ENCODE data around the gene CAMK1G.

Gene CAMK1G

DNA sequence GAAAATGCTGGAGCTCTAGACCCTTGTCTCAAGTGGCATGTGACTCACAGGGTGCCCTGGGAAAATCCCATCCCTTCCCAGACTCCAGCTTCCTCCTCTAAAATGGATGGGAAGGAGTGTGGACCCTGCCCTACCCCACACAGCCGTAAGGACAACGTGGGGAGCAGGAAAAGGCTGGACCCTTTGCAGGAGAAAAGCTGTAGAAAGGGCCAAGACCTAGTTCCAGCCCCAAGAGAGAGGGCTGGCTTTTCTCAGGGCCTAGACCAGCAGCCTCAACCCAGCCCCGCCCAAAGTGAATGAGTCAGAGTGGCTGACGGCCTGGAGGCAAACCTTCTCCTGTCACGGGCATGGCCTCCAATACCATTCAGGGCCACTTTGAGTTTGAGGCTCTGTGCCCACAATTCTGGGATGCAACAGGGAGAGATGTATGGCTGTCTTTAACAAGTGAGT lies 67.6 kb downstream of the CAMK1G start:
- H3K27ac ChIP-seq (ENCODE audit: low read length) = no peak overlapping the region
- H3K9me3 ChIP-seq (ENCODE audit: insufficient read depth, low read depth, low read length) = no peaks in the 10 kb centered on the region
- peaks cover 9% of the 10 kb centered on the region for H3K4me1 ChIP-seq (ENCODE audit: insufficient read depth, low read length)
- no peak overlapping the region for H3K9ac ChIP-seq (ENCODE audit: low read depth, low read length)
- no peaks in the 10 kb centered on the region for H3K36me3 ChIP-seq (ENCODE audit: insufficient read depth, low read depth, low read length)
- H3K27me3 ChIP-seq (ENCODE audit: insufficient read depth, low read length) = no peaks in the 10 kb centered on the region
- no peak overlapping the region for H3K4me3 ChIP-seq (ENCODE audit: low read length)

GRCh38 chr1:209652121-209652735 lies 68.7 kb downstream of the CAMK1G start, which contains the start of gene LAMB3:
TSS of gene LAMB3 (minus strand) at chr1:209652425. CDS start at chr1:209650944, 1,481 bp downstream.
- H3K4me3 ChIP-seq (ENCODE audit: low read length) = no peak within 1 kb of the TSS
- H3K36me3 ChIP-seq (ENCODE audit: insufficient read depth, low read depth, low read length) = no peaks in the 10 kb centered on the region
- no peak within 1 kb of the TSS for H3K27ac ChIP-seq (ENCODE audit: low read length)
- H3K9ac ChIP-seq (ENCODE audit: low read depth, low read length) = no peak within 1 kb of the TSS
- no peaks in the 10 kb centered on the region for H3K9me3 ChIP-seq (ENCODE audit: insufficient read depth, low read depth, low read length)
- peaks cover 9% of the 10 kb centered on the region for H3K4me1 ChIP-seq (ENCODE audit: insufficient read depth, low read length)
- no peaks in the 10 kb centered on the region for H3K27me3 ChIP-seq (ENCODE audit: insufficient read depth, low read length)

DNA sequence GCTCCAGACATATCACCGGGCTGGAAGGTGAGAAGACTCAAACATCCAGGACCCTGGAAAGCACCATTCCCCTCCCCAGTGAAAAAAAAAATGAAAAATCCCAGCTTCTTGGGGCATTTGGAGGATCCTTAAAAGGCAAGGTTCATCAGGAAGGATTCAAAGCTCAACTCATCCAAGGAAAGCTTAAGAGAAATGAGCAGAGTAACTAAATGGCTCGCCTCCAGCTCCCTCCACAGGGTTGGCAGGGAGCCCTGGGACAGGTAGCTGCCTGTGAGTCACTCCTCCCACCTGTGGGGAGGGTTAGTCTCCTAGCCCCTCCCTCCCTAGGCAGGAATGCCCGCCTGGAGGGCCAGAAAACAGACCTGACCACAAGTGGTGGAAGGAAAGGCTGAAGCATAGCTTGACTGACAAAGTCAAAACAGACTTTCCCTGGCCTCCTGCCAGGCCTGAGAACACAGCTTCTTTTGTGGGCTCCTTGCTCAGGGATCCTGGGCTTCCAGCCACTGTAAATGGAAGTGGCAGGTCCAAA lies 69.4 kb downstream of the CAMK1G start:
- Histone ChIP-seq H3K27me3 (ENCODE audit: insufficient read depth, low read length) (no peaks in the 10 kb centered on the region), H3K9ac (ENCODE audit: low read depth, low read length) (no peak overlapping the region), H3K9me3 (ENCODE audit: insufficient read depth, low read depth, low read length) (no peaks in the 10 kb centered on the region), H3K4me3 (ENCODE audit: low read length) (no peak overlapping the region), H3K4me1 (ENCODE audit: insufficient read depth, low read length) (peaks cover 9% of the 10 kb centered on the region), H3K36me3 (ENCODE audit: insufficient read depth, low read depth, low read length) (no peaks in the 10 kb centered on the region), H3K27ac (ENCODE audit: low read length) (no peak overlapping the region)

GRCh38 chr1:209653915-209654351 lies 70.4 kb downstream of the CAMK1G start:
- Histone ChIP-seq H3K9ac (ENCODE audit: low read depth, low read length) (no peak overlapping the region), H3K27me3 (ENCODE audit: insufficient read depth, low read length) (no peaks in the 10 kb centered on the region), H3K4me1 (ENCODE audit: insufficient read depth, low read length) (peaks cover 9% of the 10 kb centered on the region), H3K4me3 (ENCODE audit: low read length) (no peak overlapping the region), H3K36me3 (ENCODE audit: insufficient read depth, low read depth, low read length) (no peaks in the 10 kb centered on the region), H3K9me3 (ENCODE audit: insufficient read depth, low read depth, low read length) (no peaks in the 10 kb centered on the region), H3K27ac (ENCODE audit: low read length) (no peak overlapping the region)

DNA sequence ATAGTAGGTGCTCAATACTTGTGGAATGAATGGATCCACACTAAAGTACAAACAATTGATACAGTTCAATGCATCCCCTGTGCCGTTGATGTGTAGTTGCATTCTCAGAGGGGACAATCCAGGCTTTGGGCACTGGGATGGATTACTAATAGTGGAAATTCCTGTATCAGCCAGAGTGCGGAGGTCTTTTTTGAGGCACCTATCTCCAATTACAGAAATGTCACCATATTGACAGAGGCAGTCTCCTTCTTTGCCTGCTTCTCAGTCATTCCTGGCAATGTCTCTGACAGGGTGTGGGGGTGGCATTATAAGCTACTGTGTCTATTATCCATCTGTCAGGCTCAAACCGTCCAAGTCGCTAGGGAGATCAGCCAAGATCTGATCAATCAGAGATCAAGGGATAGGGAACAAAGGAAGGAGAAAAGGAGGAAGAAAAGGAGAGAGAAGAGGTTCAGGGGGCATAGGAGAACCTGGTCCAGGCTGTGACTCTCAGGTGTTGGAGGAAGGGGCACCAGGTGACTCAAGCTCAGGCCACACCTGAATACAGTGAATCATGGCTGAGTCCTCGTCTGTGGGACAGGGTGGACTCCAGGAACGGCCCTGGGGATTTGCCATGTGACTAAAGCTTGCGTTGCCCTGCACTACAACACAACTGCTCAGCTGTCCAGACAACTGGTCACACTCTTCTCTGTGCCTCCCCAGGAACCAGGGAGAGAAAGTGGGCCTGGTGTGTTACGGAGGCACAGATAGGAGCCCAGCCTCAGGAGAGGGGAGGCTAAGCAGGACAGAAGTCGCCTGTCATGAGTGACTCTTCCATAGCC lies 72.1 kb downstream of the CAMK1G start:
- Histone ChIP-seq H3K4me1 (ENCODE audit: insufficient read depth, low read length) (peaks cover 9% of the 10 kb centered on the region), H3K36me3 (ENCODE audit: insufficient read depth, low read depth, low read length) (no peaks in the 10 kb centered on the region), H3K4me3 (ENCODE audit: low read length) (no peak overlapping the region), H3K27me3 (ENCODE audit: insufficient read depth, low read length) (no peaks in the 10 kb centered on the region), H3K9me3 (ENCODE audit: insufficient read depth, low read depth, low read length) (no peaks in the 10 kb centered on the region), H3K9ac (ENCODE audit: low read depth, low read length) (no peak overlapping the region), H3K27ac (ENCODE audit: low read length) (no peak overlapping the region)

- no peak overlapping the region for H3K4me3 ChIP-seq (ENCODE audit: low read length)
- H3K27ac ChIP-seq (ENCODE audit: low read length) = no peak overlapping the region
- no peaks in the 10 kb centered on the region for H3K27me3 ChIP-seq (ENCODE audit: insufficient read depth, low read length)
- peaks cover 9% of the 10 kb centered on the region for H3K4me1 ChIP-seq (ENCODE audit: insufficient read depth, low read length)
- H3K9ac ChIP-seq (ENCODE audit: low read depth, low read length) = no peak overlapping the region
- no peaks in the 10 kb centered on the region for H3K9me3 ChIP-seq (ENCODE audit: insufficient read depth, low read depth, low read length)
- H3K36me3 ChIP-seq (ENCODE audit: insufficient read depth, low read depth, low read length) = no peaks in the 10 kb centered on the region
These were observed 73.8 kb downstream of the CAMK1G start for GRCh38 chr1:209657140-209657879.

GRCh38 chr1:209657918-209658317 lies 74.4 kb downstream of the CAMK1G start:
- Histone ChIP-seq H3K4me3 (ENCODE audit: low read length) (no peak overlapping the region), H3K9me3 (ENCODE audit: insufficient read depth, low read depth, low read length) (no peaks in the 10 kb centered on the region), H3K36me3 (ENCODE audit: insufficient read depth, low read depth, low read length) (no peaks in the 10 kb centered on the region), H3K27me3 (ENCODE audit: insufficient read depth, low read length) (no peaks in the 10 kb centered on the region), H3K4me1 (ENCODE audit: insufficient read depth, low read length) (peaks cover 9% of the 10 kb centered on the region), H3K27ac (ENCODE audit: low read length) (no peak overlapping the region), H3K9ac (ENCODE audit: low read depth, low read length) (no peak overlapping the region)

- no peak overlapping the region for H3K4me3 ChIP-seq (ENCODE audit: low read length)
- H3K4me1 ChIP-seq (ENCODE audit: insufficient read depth, low read length) = no peaks in the 10 kb centered on the region
- no peak overlapping the region for H3K27ac ChIP-seq (ENCODE audit: low read length)
- no peaks in the 10 kb centered on the region for H3K9me3 ChIP-seq (ENCODE audit: insufficient read depth, low read depth, low read length)
- H3K27me3 ChIP-seq (ENCODE audit: insufficient read depth, low read length) = no peaks in the 10 kb centered on the region
- H3K9ac ChIP-seq (ENCODE audit: low read depth, low read length) = no peak overlapping the region
- no peaks in the 10 kb centered on the region for H3K36me3 ChIP-seq (ENCODE audit: insufficient read depth, low read depth, low read length)
These were observed 76.4 kb downstream of the CAMK1G start for GRCh38 chr1:209659909-209660308.

DNA sequence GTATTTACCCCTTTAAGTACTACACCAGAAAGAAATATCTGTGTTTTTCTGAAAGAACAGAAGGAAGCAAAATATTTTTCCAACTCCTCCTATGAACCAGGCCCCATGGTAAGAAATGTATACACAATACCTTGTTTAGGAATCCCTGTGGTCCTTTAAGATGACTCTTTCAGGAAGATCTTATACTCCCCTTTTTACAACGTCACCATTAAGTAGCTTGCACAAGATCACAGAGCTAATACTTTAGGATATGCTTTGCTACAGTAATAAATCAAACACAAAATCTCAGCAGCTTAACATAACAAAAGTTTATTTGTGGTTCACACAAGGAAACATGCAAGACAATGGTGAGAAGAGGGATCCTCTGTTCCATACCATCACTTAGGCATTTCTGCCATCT lies 77.6 kb downstream of the CAMK1G start:
- H3K9ac ChIP-seq (ENCODE audit: low read depth, low read length) = no peak overlapping the region
- no peaks in the 10 kb centered on the region for H3K27me3 ChIP-seq (ENCODE audit: insufficient read depth, low read length)
- no peak overlapping the region for H3K4me3 ChIP-seq (ENCODE audit: low read length)
- no peaks in the 10 kb centered on the region for H3K4me1 ChIP-seq (ENCODE audit: insufficient read depth, low read length)
- H3K36me3 ChIP-seq (ENCODE audit: insufficient read depth, low read depth, low read length) = no peaks in the 10 kb centered on the region
- no peaks in the 10 kb centered on the region for H3K9me3 ChIP-seq (ENCODE audit: insufficient read depth, low read depth, low read length)
- H3K27ac ChIP-seq (ENCODE audit: low read length) = no peak overlapping the region

DNA sequence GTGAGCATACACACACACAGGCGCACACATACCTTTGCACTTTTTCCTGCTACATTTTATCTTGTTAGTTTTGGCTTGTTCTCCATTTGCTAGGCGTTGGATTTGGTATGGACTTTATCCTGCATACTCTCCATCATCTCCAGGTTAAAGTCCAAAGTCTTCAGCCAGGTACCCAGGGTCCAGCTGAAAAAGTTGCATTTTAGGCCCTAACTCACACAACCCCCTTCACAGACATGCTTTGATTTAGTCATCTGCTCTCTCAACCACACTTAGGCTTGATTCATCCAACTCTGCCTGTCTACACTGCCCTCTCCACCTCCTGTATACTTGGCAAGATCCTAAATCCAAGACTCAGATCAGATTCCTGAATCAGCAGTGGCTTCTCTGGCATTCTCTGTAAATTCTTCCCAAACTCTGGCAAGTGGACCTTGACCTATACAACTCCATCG lies 79.4 kb downstream of the CAMK1G start:
- Histone ChIP-seq H3K27me3 (ENCODE audit: insufficient read depth, low read length) (0 out of 2 replicates have a peak, but pooled peaks cover 4% of the 10 kb centered on the region), H3K9me3 (ENCODE audit: insufficient read depth, low read depth, low read length) (no peaks in the 10 kb centered on the region), H3K4me3 (ENCODE audit: low read length) (no peak overlapping the region), H3K27ac (ENCODE audit: low read length) (no peak overlapping the region), H3K9ac (ENCODE audit: low read depth, low read length) (no peak overlapping the region), H3K36me3 (ENCODE audit: insufficient read depth, low read depth, low read length) (no peaks in the 10 kb centered on the region), H3K4me1 (ENCODE audit: insufficient read depth, low read length) (no peaks in the 10 kb centered on the region)
